Measurements from ENCODE around the gene BEND7. TPM values are rescaled to one million over a fixed set of nuclear protein-coding genes. Genes with fewer than 3 reads are reported as not detected.

The BEND7 gene
- total RNA-seq, 1 experiment from 2014 or later, result 7.6 TPM

DNA sequence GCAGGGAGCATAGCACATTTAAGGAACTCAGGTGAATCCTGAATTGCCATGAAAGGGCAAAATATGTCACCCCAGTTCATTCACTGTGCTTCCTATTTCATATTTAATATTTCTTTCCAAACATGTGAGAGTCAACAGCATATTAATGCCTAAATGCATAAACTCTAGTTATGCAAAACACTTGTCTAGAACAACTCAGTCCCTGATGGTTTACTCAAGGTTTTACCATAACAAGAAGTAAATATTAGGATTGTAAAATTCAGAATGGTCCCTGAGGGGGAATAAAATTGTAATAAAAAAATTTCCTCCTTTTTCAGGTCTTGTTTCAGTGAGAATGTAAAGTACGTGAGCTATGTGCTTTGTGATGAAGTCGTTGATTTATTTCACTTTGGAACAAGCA, 129.1 kb downstream of the BEND7 start:
- BruUV-seq (replicated peaks), result no TSS peak
- DNase-seq (ENCODE audit: low read depth, low spot score) (no peak), ATAC-seq (no peak)
- in situ Hi-C loops (cut with HindIII; ENCODE audit: low pct_unique_long_range_greater_than_20kb, low sequenced_read_pairs) (no loop called here), intact Hi-C loops (cut with micrococcal nuclease; ENCODE audit: unreplicated experiment) (no loop called here)
- ChIA-PET CTCF (no interaction called here), POLR2A (no interaction called here)
- Histone ChIP-seq H3K36me3 (ENCODE audit: control insufficient read depth, insufficient read depth, low read length) (no peaks in the 10 kb centered on the region), H3K27ac (ENCODE audit: low read length) (no peak overlapping the region), H3K27me3 (ENCODE audit: control insufficient read depth, insufficient read depth, low read length) (no peaks in the 10 kb centered on the region), H3K4me3 (ENCODE audit: low read depth in 2 of 2, low read length in 2 of 2) (no peak overlapping the region), H3K9me3 (ENCODE audit: control insufficient read depth, insufficient read depth, low read depth, low read length) (no peaks in the 10 kb centered on the region), H3K4me1 (ENCODE audit: control insufficient read depth, insufficient read depth, low read length) (no peaks in the 10 kb centered on the region)
- TF ChIP-seq SIN3A (IDR thresholded peaks at IDR 0.05; ENCODE audit: borderline replicate concordance, insufficient read depth, low read depth, low read length) (no peak), POLR2AphosphoS5 (IDR thresholded peaks at IDR 0.05; ENCODE audit: low read depth, low read length) (no peak), TCF7L2 (IDR thresholded peaks at IDR 0.05; ENCODE audit: low read depth, low read length) (no peak)
- TF ChIP-seq, protein P1, sequence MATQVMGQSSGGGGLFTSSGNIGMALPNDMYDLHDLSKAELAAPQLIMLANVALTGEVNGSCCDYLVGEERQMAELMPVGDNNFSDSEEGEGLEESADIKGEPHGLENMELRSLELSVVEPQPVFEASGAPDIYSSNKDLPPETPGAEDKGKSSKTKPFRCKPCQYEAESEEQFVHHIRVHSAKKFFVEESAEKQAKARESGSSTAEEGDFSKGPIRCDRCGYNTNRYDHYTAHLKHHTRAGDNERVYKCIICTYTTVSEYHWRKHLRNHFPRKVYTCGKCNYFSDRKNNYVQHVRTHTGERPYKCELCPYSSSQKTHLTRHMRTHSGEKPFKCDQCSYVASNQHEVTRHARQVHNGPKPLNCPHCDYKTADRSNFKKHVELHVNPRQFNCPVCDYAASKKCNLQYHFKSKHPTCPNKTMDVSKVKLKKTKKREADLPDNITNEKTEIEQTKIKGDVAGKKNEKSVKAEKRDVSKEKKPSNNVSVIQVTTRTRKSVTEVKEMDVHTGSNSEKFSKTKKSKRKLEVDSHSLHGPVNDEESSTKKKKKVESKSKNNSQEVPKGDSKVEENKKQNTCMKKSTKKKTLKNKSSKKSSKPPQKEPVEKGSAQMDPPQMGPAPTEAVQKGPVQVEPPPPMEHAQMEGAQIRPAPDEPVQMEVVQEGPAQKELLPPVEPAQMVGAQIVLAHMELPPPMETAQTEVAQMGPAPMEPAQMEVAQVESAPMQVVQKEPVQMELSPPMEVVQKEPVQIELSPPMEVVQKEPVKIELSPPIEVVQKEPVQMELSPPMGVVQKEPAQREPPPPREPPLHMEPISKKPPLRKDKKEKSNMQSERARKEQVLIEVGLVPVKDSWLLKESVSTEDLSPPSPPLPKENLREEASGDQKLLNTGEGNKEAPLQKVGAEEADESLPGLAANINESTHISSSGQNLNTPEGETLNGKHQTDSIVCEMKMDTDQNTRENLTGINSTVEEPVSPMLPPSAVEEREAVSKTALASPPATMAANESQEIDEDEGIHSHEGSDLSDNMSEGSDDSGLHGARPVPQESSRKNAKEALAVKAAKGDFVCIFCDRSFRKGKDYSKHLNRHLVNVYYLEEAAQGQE (IDR thresholded peaks at IDR 0.05; ENCODE audit: insufficient read depth in 1 of 2, low read depth in 2 of 2, low read length in 1 of 2), result no peak
- TF ChIP-seq, protein P2, sequence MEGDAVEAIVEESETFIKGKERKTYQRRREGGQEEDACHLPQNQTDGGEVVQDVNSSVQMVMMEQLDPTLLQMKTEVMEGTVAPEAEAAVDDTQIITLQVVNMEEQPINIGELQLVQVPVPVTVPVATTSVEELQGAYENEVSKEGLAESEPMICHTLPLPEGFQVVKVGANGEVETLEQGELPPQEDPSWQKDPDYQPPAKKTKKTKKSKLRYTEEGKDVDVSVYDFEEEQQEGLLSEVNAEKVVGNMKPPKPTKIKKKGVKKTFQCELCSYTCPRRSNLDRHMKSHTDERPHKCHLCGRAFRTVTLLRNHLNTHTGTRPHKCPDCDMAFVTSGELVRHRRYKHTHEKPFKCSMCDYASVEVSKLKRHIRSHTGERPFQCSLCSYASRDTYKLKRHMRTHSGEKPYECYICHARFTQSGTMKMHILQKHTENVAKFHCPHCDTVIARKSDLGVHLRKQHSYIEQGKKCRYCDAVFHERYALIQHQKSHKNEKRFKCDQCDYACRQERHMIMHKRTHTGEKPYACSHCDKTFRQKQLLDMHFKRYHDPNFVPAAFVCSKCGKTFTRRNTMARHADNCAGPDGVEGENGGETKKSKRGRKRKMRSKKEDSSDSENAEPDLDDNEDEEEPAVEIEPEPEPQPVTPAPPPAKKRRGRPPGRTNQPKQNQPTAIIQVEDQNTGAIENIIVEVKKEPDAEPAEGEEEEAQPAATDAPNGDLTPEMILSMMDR (IDR thresholded peaks at IDR 0.05), result no peak

DNA sequence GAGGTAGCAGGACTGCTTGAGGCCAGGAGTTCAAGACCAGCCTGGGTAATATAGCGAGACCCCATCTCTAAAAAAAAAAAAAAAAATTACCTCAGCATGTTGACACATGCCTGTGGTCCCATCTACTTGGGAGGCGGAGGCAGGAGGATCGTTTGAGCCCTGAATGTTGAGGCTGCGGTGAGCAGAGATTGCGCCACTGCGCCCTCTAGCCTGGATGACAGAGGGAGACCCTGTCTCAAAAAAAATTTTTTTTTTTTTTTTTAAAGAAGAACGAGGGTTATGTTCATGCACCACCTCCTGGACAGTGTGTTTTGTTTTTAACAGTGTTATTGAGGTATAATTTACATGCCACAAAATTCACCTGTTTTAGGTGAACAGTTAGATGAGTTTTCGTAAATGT, 129.6 kb downstream of the BEND7 start:
- POLR2A ChIA-PET, result no interaction called here
- in situ Hi-C loops (cut with HindIII; ENCODE audit: low pct_unique_long_range_greater_than_20kb, low sequenced_read_pairs), result no loop called here
- Histone ChIP-seq H3K36me3 (ENCODE audit: control insufficient read depth, insufficient read depth, low read length) (no peaks in the 10 kb centered on the region), H3K9me3 (ENCODE audit: control insufficient read depth, insufficient read depth, low read depth, low read length) (no peaks in the 10 kb centered on the region), H3K4me1 (ENCODE audit: control insufficient read depth, insufficient read depth, low read length) (no peaks in the 10 kb centered on the region), H3K27me3 (ENCODE audit: control insufficient read depth, insufficient read depth, low read length) (no peaks in the 10 kb centered on the region), H3K27ac (ENCODE audit: low read length) (no peak overlapping the region), H3K4me3 (ENCODE audit: low read depth in 2 of 2, low read length in 2 of 2) (no peak overlapping the region)
- TF ChIP-seq, protein P2 (IDR thresholded peaks at IDR 0.05), result no peak
- TF ChIP-seq POLR2AphosphoS5 (IDR thresholded peaks at IDR 0.05; ENCODE audit: low read depth, low read length) (no peak), SIN3A (IDR thresholded peaks at IDR 0.05; ENCODE audit: borderline replicate concordance, insufficient read depth, low read depth, low read length) (no peak), TCF7L2 (IDR thresholded peaks at IDR 0.05; ENCODE audit: low read depth, low read length) (no peak)
- TF ChIP-seq, protein P1 (IDR thresholded peaks at IDR 0.05; ENCODE audit: insufficient read depth in 1 of 2, low read depth in 2 of 2, low read length in 1 of 2), result no peak
- intact Hi-C loops (cut with micrococcal nuclease; ENCODE audit: unreplicated experiment), result no loop called here
- no peak for DNase-seq (ENCODE audit: low read depth, low spot score)
- CTCF ChIA-PET, result no interaction called here
- BruUV-seq (replicated peaks), result no TSS peak
- no peak for ATAC-seq

Measured in Panc1 (cell line).